ENCODE data around the gene BARX1.

- TF ChIP-seq CTCF (IDR thresholded peaks at IDR 0.05) (no peak), POLR2A (IDR thresholded peaks at IDR 0.05) (no peak), POLR2AphosphoS5 (IDR thresholded peaks at IDR 0.05; ENCODE audit: insufficient read depth in 1 of 2, low read depth in 1 of 2) (no peak)
These were observed 32.9 kb upstream of the BARX1 start for GRCh38 chr9:93988056-93988455.

Data from vagina (tissue), 2 donors.